HG02852 (cell line): Measurements from ENCODE around the gene TEX261.
A peak's percentile ranks its signal among the peaks of the same experiment; 100 is the strongest.

Experiments used
- ATAC-seq: cut with Tn5 transposase; IDR thresholded peaks from one replicate; pipeline ENCODE4 v1.9.1; 2021; ENCODE audit warnings: mild to moderate bottlenecking, moderate library complexity; ENCODE audit not compliant: unreplicated experiment

TEX261 gene

DNA sequence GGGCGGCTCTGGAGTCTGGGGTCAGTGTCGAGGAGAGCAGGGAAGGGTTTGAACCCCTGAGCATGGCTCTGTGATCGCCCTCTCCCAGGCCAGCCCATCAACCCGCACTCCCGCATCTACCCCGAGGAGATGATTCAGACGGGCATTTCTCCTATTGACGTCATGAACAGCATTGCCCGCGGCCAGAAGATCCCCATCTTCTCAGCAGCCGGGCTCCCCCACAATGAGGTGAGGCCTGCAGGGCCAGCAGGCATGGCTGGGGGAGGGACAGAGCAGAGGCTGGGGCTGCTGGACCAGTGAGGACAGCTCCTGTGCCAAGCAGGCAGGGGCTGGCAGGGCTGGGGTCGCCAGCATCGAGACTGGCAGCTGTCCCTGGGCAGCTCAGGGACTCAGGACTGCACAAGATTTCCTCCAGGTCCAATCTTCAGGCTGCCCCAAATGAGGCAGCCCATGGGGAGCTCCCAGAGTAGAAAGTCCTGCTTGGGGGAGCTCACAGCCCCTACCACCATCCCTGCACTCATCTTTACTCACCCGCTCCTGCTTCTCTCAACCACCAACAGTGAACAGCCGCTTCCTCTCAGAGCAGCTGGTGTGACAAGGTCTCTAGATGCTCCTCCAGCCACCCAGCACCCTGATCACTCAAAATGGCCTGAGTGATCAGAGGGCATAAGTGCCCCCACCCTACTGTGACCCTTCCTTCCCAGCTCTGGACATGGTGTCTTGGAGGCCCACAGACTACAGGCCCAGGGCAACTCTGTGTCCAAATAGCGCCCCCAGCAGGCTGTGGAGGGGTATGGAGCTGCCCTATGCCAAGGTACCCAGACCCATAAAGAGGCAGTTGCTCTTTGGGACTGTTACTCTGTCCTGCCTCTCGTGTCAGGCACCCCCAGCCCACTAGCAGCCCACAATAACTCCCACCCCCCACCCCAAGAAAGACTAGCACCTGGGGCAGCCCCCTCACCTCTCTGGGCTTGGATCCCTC is 34.5 kb downstream of the TEX261 start:
- no peak for ATAC-seq

DNA sequence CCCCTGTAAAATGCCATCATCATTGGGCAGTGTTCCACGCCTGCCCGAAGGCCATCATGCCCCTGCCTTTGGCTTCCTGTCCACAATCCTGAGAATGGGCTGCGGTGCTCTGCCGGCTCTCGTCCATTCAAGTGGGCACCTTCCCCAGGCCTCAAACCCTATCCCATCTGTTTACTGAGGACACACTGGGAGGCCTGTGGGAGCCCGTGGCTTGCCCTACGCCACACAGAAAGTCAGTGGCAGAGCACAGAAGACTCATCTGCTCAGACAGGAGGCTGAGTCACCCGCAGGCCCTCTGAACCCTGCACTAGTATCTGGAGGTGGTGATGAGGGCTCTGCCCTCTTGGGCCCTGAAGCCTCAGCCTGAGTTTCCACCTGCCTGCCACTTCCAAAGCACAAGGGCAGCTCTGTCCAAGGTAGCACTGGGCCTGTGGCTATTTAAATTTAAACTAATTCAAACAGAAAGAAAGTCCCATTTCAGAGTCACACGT is 35.4 kb downstream of the TEX261 start:
- ATAC-seq = no peak

DNA sequence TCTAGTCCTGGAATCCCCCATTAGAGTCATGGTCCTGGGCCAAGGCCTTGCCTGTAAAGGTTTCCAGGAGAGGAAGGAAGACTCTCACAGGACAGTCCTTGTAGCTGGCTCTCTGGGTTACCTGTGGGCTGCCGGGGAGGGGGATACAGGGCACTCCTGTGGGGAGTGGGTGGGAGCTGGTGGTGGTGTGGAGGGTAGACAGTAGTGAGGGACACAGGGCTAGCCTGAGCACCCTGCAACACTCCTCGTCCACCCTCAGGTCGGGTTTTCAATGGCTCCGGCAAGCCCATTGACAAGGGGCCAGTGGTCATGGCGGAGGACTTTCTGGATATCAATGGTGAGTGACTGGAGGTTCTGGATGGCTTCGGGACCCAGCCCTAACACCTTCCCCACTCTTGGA is 35.9 kb downstream of the TEX261 start:
- no peak for ATAC-seq

DNA sequence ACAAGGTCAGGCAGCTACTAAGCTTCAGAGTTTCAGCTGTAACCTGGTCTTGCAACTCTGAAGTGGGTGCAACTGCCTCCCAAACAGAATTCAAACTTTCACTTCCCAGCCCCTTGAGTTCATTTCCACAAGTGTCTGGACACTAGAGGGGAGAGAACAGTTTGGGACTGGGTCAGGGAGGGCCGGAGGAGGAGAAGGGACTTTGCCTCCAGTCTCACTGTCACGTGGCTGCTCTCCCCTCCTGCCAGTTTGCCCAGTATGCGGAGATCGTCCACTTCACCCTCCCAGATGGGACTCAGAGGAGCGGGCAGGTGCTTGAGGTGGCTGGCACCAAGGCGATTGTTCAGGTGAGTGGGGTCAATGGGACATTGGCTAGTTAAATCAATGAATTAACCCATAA is 36.9 kb downstream of the TEX261 start:
- ATAC-seq = no peak

DNA sequence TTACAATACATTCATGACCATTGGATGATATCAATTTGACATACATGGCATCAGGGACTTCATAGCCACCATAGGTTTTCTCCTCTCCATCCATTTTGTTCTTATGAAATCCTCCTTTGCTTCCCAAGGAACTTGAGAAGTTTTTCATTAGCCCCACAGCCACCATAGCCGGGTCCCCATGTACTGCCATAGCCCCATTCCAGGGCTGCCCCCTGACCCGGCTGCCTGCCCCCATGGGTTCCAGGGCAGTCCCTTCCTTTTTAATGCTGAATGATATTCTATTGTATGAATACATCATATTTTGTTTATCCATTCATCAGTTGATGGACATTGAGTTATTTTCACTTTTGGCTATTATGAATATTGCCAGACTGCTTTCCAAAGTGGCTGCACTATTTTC is 38.5 kb downstream of the TEX261 start:
- no peak for ATAC-seq

DNA sequence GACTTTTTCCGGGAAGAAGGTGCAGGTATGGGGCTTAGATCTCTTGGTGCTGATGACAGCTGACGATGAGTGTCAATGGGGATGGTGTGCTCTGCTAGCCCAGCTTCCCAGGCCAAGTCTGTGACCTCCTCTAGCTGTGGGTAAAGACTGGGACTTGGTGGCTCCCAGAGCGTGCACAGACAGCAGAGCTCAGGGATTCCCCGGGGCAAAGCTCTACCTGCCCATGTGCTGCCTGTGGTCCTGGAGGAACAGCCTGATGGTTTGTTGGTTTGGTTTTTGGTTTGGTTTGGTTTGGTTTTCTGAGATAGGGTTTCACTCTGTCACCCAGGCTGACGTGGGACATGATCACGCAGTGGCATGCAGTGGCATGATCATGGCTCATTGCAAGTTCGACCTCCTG is 39.8 kb downstream of the TEX261 start:
- no peak for ATAC-seq

DNA sequence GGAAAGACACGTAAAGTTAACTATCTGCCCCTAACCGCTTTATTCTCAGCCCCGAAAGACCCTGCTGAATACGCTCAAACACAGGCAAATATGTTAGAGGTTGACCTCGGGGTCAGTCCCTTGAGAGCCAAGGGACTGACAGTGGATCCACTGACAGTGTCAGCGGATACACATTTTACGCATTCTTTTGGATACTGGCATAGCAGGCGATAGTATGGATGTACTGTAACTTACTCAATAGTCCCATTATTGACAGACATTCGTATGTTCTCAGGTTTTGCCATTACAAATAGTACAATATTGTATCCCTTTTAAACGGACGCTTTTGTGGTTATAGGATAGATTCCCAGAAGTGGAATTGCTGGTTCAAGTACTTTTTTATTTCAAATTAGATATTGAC is 45.6 kb downstream of the TEX261 start:
- no peak for ATAC-seq

DNA sequence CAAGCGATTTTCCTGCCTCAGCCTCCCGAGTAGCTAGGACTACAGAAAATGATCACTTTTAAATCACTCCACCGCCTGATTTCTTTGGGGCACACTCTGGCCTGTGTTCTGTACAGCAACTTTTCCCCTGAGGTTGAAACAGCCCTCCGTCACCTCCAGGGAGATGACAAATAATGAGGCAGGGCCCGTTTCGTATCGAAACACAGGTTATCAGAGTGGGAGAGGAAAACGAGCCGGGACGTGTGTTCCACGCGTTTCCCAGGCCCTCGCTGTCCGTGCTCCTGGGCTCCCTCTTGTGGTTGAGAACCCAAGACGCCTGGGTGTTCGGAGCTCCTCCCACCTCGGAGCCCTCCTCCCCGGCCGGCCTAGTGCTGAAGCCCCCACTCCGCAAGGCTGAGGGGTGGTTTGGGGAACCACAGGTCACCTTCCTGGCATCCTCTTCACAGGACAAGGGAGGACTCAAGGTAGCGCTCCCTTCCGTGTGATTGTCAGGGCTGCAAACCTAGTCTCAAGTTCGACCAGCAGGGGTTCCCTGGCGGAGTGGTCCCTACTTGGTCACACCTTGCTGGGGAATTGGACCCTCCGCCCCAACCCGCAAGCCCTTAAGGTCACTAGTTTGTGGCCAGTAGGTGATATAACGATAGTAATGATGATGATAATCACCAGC is 46.2 kb downstream of the TEX261 start:
- peak; percentile 82 for ATAC-seq

DNA sequence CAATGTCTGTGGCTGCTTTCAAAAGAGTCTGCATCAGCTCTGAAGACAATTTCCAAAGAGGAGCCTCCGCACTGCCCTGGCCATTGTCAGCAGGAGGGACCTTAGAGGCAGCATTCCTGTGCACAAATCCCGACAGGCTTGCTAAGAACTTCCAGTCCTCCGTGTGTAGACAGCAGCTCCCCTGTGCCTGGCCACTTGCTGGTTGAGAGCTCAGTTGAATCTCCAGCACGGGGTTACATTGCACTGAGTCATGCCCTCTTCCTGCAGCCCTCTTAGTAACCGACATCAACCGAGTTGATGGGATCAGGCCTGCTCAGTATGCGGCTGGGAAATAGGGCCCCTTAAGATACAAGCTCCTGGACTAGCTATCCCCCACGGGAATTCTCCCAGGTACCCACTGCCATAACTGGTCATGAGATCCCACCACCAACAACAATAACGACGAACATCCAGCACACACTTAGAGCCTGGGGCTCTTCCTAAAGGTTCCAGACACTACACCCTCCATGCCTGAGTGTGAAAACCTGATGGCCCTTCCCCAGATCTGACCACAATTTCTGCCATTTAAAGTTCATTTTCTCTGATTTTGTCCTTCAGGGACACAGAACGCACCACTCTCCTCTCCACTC is 47.0 kb downstream of the TEX261 start:
- no peak for ATAC-seq

DNA sequence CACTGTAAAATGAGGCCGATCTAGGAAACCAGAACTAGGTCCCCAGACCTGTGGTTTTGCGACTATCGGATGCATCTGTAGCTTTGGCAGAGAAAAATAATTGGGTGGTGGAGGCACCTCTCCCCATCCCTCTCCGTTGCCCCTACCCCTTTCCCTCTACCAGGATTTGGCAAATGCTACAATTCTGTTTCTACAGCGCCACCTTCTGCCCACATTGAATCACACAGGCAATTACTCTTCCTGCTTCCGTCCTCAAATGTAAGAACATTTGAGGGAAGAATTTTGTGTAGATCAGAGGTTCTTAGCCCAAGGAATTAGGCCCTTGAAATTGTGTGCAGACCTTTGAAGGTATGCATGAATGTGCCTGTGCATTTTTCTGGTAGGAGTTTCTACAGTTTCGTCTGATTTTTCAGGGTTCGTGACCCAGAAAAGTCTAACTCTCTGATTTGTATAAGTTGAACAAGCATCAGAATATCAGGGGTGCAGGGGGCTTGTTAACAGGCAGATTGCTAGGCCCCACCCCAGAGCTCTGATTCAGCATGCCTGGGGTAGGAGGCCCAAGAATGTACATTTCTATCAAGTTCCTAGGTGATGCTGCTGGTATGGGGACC is 47.7 kb downstream of the TEX261 start:
- ATAC-seq = no peak

DNA sequence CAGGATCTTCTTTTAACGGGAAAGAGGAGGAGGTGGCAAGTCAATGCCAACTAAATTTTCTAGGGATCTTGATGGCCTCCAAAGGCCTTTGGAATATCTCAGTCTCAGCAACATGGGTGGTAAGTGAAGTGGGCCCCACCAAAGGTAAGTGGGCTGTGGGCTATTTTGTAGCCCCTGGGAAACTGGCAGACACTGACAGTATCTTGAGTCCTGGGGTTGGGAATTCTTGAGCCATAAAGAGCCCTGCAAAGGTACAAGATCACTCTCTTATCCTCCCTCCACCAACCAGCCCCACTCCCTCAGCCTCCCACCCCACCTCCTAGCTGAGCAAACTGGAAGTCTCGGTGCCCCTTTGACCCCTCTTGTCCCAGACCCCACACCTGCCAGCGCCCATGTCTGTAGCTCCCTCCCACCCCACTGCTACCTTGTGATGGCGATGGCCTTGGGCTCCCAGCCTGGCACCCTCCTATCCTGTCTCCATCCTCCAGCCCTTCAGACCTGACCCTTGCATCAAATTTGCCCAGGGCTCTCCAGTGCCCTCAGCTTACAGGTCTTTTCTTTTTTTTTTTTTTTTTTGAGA is 50.5 kb downstream of the TEX261 start:
- no peak for ATAC-seq

DNA sequence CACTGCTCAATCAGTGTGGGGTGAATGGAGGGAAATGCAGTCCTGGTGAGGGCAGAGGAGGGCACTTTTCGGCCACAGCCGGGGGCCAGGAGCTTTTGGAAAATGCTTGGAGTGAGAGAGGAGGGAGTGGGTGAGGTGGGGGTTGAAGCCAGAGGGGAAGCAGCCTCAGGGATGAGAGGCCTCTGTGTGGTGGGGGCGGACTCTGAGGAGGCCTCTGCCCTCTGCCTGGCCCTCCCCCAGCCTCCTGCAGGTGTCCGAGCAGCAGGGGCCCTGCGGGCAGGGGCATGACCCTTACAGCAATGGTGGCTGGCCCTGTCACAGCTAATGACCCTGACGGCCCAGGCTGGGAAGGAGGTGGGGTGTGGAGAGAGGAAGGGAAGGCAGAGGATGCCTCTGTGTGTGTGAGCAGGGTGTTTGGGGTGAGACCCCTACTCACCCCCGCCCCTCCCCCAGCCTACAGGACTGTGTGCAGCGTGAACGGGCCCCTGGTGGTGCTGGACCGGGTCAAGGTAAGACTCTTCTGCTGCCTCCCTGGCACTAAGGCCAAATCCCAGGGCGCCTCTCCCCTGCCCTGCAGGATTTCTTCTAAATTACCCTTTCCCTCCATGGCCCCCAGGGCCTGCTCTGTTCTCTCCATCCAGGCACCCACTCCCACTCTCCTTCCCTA is 51.3 kb downstream of the TEX261 start:
- ATAC-seq = no peak

DNA sequence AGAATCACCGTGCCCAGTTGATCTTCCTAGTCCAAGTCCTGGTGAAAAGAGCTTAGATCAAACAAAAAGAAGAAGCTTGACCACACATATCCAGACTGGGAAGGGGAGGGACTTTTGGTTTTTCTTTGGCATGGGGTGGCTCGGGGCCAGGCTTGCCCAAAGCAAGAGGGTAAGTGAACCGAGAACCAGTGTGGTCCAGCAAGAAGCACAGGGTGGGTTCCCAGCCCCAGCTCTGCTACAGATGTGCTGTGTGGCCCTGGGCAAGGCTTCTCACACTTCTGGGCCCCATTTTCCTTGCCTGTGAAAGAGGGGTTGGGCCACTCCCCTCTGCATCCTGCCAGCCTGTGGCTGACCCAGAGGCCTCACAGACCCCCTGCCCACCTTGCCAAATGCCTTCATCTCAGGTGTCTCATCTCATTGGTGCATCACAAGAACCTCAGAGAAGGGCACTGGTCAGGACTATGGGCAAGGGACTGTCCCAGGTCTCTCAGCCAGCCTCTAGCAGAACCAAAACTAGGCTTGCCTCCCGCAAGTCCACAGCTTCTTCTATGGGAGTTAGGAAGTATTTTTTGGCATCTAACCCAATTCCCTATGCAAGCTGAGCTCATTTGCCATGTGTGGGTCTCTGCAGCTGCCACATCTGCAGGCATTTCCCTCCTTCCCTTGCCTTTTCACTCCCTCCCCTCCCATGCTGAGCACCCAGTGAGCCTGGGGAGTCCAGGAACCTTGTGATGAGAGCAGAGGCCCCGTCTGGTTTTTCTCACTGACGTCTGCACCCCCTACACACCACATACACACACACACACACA is 52.1 kb downstream of the TEX261 start:
- ATAC-seq = no peak

DNA sequence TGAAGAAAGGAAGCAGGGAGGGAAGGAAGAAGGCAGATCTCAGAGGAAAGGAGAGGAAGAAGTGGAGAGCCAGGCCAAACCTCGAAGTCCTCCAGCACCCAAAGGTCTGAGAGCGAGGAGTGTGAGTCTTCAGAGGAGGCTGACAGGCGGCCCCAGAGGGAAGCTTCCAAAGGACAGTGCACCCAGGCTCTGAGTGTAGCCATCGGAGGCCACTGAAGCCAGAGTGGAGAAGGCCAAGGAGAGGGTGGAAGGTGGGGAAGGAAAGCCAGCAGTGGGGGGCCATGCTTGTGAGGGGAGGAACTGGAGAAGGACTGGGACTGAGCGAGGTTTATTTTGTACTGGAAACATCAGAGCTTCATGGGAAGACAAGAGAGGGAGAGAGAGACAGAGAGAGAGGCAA is 53.0 kb downstream of the TEX261 start:
- no peak for ATAC-seq

DNA sequence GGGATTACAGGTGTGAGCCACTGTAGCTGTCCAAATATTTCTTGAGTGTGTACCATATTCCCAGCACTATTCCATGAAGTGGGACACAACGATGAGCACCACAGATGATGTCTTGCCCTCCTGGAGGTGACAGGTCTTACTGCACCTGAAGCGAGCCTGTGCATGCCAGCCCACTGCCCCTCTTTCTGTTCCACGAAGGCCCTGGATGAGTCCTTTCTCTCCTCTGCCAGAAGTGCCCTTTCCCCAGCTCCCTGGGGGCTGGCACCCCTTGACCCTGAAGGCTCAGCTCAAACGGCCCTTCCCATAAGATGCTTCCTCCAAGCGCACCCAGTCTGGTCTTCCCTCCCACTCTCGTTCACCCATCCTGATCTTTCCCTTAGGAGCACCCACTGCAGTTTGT is 53.5 kb downstream of the TEX261 start:
- no peak for ATAC-seq

DNA sequence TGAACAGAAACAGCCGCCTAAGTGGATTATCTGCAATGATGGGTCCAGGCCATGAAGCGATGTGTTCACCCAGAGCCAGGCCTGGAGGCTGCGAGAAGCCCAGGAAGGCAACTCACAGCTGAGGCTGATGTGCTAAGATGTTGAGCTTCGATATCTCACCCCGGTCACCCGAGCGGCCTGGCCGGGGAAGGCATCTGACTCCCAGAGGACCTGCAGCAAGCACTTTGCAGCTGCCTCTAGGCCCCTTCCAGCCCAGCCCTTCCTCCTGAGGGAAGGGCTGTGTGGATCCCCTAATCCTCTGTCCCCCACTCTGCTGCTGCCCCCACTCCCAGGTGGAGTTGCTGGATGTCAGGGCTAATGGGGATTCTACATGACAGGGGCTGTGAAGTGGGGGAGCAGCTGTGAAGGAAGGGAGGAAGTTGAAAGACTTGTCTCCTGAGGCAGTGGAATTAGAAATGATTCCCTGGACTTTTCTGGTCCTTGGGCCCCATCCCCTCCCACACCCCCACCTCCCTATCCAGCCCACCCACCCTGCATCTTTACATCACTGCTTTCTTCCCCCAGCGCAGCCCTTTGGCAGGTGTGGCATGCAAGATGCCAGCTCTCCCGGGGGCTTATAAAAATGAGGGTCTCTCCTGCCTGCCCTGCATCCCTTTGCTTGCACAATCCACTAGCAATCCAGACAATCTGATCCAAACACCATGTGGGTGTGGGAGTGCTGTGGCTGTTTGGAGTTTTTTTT is 54.7 kb downstream of the TEX261 start:
- ATAC-seq = no peak

DNA sequence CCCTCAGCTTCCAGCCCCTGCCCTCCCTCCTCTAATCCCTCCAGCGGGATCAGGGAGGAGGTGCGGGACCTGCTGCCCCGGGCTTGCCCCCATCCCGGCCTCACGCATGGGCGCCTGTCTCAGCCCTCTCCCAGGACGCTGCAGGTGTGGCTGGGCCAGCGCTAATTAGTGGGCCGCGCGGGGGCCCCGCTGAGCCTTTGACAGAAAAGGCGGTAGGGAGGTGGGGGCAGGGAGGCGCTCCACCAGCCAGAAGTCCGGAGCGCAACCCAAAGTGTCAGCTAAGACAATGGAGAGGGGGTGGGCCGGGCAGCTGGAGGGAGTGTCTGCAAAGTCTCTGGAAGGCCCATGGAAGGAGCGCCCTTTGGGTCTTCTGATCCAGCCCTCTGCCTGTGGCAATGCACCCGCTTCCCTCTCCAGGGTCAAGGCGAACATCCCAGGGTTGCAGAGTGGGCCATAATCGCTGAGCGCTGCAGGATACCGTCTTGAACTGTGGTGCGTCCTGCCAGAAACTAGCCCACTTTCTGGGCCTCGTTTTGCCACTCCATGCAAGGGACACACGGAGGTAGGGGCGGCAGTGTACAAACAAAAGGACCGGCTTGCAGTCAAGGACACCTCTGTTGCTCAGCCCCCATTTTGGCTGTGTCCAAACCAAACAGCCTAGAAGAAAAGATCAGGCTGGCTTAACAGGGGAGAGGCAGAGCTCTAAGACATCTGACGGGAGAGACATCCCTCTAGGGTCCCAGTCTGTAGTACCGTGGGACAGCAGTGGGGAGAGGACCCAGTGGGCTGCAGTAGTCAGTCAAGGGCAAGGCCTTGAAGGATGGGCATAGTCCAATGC is 55.5 kb downstream of the TEX261 start:
- ATAC-seq = no peak

DNA sequence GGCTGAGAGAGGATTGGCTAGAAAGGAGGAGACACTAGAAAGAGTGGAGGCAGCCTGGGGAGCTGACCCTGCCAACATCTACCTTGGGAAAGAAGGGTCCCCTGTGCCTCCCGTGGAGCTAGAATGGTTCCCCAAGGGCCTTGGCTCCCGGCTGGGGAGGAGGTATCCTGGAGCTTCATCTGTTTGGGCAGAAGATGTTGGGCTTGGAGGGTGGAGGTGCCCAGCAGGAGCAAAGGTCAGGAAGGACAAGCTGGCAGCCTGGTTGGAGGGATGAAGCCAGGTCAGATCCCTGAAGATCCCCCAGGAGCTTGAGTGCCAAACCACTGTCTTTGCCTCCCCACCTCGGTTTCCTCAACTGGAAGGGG is 56.1 kb downstream of the TEX261 start:
- ATAC-seq = no peak
